ENCODE data around the gene JMJD1C.
"Not testable (repeated sequence)": the region's sequence is repeated elsewhere in the genome, so short reads cannot be mapped to it uniquely, and the experiment has no call there.

JMJD1C gene

GRCh38 chr10:63256009-63256773, 209.6 kb downstream of the JMJD1C start:
- no peak for DNase-seq

DNA sequence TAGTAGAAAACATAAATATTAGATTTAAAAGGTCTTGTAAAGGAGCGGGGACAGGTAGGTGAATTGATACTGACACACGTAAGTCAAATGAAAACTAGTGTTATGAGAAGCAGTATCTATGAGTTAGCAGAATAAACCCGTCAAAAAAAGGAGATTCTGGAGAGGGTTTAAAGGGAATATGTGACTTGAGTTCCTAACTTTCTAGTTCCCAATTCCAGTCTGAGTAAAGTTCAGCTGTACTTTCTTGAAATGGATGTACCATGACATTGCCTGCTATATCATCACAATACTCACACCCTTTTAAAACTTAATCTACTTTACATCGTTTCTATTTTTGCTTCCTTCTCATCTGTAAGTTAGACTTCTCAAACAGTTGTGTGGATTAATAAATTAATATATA, 210.5 kb downstream of the JMJD1C start:
- DNase-seq: no peak

DNA sequence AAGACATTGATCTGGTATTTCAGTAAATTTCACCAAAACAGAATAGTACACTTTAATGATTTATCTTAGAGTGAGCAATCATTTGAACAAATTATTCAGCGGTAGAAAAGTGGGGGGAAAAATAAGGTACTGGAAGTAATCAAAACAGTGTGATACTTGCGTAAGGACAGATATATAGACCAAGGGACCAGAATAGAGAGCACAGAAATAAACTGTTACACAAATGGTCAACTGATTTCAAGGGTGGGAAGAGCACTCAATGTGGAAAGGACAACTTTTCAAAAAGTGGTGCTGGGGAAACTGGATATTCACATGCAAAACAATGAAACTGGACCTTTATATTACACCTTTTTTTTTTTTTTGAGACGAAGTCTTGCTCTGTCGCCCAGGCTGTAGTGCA, 212.7 kb downstream of the JMJD1C start:
- no peak for DNase-seq

DNA sequence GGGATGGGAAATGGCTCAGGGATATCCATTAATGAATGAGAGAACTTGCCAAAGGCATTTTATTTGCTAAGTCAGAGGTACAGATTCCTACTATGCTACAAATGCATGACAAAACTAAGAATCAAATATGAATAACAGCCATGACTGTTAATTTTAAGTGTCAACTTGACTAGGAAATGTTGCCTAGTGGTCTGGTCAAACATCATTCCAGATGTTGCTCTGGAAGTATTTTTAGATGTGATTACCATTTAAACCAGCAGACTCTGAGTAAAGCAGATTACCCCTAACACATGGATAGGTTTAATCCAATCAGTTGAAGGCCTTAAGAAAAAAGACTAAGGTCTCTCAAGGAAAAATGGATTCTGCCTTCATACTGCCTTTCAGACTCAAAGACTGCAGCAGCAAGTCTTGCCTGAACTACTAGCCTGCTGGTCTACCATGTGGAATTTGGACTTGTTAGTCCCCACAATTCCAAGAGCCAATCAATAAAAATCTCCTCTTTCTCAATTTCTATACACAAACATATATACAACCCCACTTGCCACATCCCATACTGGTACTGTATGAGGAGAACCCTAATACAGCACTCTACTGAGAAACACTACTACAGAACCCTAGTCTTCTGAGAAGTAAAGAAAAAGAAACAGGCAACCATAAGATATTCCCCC, 213.5 kb downstream of the JMJD1C start:
- no peak for DNase-seq

- no peak for DNase-seq
Measured at GRCh38 chr10:63250032-63250431, 215.7 kb downstream of the JMJD1C start.

DNA sequence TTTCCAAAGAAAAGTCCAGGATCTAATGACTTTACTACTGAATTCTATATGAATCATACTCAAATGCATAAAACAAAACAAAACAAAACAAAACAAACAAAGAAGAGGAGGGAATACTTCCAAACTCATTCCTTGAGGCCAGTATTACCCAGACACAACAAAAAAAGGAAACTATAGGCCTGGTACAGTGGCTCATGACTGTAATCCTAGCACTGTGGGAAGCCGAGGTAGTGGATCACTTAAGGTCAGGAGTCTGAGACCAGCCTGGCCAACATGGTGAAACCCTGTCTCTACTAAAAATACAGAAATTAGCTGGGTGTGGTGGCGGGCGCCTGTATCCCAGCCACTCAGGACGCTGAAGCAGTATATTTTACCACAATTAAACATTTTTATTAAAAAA, 218.0 kb downstream of the JMJD1C start:
- no peak for DNase-seq

DNA sequence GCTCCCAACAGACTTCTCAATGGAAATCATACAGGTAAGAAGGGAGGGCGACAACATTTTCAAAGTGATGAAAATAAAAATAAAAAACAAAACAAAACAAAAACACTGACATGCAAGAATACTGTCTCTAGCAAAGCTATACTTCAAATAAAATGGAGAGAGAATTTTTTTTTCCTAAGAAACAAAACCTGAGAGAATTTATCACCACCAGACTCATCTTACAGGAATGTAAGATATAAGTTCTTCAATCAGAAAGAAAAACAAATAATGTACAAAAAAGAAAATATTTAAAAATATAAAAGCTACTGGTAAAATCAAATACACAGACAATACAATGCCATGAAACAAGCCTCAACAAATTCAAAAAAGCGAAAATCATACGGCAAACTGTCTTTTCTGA, 219.4 kb downstream of the JMJD1C start:
- DNase-seq: no peak

- DNase-seq: no peak
Measured at GRCh38 chr10:63241841-63242281, 223.9 kb downstream of the JMJD1C start.

DNA sequence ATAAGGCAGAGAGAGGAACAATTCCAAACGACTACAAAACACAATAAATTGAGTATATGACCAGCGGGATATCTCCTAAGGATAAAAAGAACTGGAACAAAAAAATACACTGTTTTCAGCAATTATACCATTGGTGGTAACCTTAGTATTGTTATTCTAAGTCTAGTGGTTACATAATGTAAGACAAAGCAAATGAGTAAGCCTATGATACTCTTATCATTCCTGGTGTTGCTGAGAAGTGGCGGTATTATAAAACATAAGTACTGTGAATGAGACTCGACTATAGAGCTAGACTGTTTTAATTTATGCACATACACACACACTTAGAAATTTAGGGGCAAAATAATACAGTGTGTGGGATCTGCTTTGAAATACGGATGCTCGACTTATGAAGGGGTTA, 225.0 kb downstream of the JMJD1C start:
- DNase-seq: no peak

DNA sequence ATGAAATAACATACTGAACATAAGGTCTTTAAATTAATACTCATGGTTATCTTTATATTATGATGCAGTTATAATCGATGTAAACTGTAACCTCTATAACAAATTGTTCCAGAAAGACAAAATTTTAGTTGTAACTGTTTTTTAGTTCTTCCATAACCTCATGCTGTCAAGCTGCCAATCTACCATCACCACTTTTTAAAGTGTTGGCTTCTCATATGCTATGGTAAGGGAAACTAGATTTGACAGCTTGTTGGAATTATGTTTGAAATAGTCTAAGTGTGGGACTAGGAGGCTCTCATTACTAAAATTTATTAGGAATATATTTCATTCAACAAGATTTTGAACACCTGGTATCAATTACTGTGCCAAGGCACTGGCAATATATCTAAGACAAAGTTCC, 227.3 kb downstream of the JMJD1C start:
- no peak for DNase-seq

DNA sequence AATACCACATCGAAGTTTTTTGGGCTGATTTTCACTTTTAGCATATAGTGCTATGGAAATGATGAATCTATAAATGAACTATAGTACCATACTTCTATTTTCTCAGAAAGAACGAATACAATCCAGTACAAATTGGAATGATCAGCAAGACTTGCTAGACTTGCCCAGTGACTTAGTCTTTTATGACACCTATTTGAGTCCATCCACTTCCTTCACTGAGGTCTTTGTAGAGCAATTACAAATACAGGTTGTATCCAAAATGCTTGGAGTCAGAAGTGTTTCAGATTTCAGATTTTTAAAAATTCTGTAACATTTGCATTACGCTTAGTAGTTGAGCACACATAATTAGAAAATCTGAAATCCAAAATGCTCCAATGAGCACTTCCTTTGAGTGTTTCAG, 228.4 kb downstream of the JMJD1C start:
- no peak for DNase-seq

- DNase-seq: no peak
Measured at GRCh38 chr10:63236113-63236935, 229.5 kb downstream of the JMJD1C start.

DNA sequence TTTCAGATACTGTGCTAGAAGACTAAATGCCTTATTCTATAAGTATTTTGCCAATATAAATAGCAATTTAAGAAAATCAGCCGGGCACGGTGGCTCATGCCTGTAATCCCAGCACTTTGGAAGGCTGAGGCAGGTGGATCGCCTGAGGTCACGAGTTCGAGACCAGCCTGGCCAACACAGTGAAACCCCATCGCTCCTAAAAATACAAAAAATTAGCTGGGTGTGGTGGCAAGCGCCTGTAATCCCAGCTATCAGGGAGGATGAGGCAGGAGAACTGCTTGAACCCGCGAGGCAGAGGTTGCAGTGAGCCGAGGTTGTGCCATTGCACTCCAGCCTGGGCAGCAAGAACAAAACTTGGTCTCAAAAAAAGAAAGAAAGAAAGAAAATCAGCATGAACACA, 230.6 kb downstream of the JMJD1C start:
- not testable (repeated sequence) for DNase-seq

DNA sequence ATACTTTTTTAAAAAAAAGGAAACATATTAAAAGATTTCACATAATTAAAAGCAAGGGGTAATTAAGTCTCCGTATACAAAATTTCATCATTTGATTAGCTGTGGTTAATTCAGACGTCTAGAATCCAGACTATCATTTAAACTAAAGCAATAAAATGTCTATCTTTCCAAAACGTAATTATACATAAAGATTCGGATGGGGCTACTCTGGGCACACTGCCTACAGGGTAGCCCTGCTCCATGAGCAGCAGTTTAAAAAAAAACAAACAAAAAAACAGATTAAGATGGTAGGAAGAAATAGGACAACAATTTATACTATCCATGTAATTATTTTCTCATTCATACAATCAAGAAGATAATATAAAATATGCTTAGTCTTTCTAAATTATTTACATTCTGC, 236.6 kb downstream of the JMJD1C start:
- DNase-seq: no peak

- DNase-seq: no peak
Measured at GRCh38 chr10:63228237-63228636, 237.5 kb downstream of the JMJD1C start.

DNA sequence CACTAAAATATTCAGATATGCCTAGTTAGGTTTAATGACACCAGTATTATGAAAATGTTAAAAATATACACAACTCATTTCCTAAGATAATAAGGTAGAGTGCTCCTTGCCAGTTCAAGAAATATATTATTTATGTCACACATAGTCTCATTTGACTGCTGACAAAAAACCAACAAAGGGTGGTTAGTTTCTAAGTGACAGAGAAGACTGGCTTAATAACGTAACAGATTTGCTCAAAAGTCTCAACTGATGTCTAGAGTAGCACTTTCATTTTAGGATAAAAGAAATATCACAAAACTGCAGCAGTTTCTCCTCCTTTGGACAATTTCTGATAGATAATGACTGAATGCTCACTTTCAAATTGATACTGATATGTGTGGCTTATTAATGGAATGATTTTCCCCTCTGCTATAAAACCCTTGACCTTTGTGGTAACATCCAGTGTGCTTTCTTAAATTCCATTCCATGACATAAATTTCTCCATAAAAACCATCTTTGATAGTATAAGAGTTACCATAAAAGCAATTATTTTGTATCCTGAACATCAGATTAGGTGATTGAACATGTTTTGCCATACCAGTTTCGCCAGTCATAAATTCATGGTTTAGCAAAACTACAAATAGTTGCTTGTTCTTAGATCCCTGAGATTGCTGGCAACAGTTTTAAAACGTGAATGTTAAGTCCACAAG, 238.4 kb downstream of the JMJD1C start:
- no peak for DNase-seq

- no peak for DNase-seq
Measured at GRCh38 chr10:63224241-63224640, 241.5 kb downstream of the JMJD1C start.

- no peak for DNase-seq
Measured at GRCh38 chr10:63221950-63222349, 243.8 kb downstream of the JMJD1C start.

DNA sequence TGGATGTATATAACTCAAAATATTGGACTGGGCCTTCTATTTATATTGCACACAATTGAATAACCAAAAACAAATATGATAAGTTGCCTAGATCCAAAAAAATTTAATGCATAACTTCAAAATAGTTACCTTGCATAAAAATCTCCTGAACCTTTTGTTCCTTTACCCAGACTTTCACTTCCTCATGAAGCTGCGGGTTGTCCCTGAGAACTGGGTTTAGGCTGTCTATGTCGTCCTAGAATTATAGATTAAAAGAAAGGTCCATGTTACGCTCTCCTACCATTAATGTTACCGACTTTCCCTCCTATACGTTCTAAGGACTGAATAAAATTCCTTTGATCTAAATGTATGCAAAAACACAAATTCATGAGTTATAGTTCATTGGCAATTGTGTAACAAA, 246.0 kb downstream of the JMJD1C start:
- DNase-seq: no peak

DNA sequence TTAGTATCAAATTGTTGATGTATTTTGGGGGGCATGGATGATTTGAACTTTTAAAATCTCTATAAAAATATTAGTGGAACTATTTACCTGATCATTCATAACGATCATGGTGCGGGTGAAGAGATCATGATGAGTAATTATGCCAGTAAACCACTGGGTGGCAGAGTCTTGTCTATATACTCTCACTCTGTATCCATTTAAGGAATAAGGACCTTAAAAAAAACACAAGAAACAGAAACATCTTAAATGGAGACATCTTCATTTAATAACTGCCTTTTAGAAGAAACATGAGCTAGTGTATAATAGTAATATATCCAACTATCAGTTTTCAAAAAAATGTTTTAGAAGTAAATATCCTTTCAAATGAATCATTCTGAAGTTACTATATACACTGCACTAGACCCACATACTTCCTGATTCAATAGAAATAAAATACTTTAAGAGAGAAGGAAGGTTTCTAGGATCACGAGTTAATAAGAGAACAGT, 248.6 kb downstream of the JMJD1C start:
- no peak for DNase-seq

DNA sequence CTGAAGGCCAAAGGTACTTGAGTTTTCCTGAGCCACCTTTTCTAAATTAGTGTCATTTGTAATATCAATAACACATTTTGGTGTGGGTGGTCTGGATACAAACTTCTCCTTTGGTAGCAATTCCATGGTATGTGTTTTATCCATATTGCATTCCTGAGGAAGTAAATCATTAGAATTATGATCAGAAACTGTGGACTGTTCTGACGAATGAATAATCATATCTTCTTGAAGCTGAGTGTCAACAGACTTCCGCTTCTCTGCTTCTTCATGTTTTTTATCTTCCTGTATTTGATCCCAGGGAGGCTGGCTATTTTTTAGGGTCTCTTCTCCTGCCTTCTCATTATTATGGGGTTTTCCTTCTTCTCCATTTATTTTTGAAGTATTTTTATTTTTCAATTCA, 251.2 kb downstream of the JMJD1C start:
- DNase-seq: no peak

GRCh38 chr10:63213489-63213888, 252.3 kb downstream of the JMJD1C start:
- no peak for DNase-seq

DNA sequence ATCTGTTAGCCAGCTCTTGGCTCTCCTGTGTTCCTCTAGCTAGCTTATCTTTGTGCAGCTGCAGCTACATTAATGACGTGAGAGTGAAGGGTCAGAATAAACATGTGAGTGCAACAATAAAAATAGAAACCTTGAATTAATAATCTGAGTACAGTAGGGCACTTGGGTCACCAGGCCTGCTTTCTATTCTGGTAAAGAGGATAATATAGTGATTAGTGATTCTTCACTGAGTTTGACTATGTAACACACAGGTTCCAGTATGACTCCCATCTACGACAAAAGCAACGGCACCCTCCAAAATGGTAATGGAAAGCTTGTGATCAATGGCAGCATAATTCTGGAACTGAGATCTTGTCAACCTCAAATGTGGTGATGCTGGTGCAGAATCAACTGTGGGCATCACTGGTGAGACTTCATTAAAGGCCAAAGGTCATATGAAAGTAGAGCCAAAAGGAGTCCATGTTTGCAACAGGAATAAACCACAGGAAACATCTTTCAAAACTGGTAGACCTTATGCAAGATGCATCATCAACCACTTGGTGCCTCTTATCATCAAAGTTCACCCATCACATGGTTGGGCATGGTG, 255.1 kb downstream of the JMJD1C start:
- DNase-seq: no peak
